ENCODE data around the gene SEMA4A.
A peak's percentile ranks its signal among the peaks of the same experiment; 100 is the strongest.
"Not testable (repeated sequence)": the region's sequence is repeated elsewhere in the genome, so short reads cannot be mapped to it uniquely, and the experiment has no call there.

Gene SEMA4A

DNA sequence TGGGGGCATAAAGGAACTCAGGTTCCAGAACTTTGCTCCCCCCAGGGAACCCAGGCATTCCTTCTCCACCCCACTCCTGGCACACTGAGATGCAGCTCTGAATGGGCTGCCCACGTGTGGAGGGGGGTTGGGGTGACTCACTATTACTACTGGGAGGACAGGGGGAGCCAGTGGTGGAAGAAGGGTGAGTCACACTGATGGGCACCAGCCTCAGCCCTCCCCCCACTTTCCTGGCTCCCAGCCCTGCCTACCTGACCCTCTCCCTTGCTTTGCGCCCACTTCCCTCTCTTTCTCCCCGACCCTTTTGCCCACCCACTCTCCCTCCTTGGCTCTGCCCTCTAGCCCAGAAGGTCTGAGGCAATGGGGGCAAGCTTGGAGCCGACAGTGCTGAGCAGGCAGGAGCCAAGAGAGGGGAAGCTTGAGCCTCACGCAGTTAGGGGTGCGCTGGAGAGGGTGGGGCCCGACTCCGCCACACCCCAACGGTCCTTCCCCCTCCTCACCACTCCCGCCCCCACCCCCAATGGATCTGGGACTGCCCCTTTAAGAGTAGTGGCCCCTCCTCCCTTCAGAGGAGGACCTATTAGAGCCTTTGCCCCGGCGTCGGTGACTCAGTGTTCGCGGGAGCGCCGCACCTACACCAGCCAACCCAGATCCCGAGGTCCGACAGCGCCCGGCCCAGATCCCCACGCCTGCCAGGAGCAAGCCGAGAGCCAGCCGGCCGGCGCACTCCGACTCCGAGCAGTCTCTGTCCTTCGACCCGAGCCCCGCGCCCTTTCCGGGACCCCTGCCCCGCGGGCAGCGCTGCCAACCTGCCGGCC lies 39.1 kb upstream of the SEMA4A start, which contains the start of gene LMNA:
Gene LMNA, plus strand, starts transcription at position 611 of the 818 bp plus-strand sequence. CDS start 208 bp downstream, outside the sequence.
- H3K27me3 ChIP-seq: peaks cover 91% of the 10 kb centered on the region
- peaks cover 15 to 21% of the 10 kb centered on the region in 2 experiments for H3K4me1 ChIP-seq (ENCODE audit: control insufficient read depth in 1 of 2, insufficient read depth in 1 of 2, low read depth in 1 of 2, low read length in 1 of 2)
- TF ChIP-seq, protein P1, sequence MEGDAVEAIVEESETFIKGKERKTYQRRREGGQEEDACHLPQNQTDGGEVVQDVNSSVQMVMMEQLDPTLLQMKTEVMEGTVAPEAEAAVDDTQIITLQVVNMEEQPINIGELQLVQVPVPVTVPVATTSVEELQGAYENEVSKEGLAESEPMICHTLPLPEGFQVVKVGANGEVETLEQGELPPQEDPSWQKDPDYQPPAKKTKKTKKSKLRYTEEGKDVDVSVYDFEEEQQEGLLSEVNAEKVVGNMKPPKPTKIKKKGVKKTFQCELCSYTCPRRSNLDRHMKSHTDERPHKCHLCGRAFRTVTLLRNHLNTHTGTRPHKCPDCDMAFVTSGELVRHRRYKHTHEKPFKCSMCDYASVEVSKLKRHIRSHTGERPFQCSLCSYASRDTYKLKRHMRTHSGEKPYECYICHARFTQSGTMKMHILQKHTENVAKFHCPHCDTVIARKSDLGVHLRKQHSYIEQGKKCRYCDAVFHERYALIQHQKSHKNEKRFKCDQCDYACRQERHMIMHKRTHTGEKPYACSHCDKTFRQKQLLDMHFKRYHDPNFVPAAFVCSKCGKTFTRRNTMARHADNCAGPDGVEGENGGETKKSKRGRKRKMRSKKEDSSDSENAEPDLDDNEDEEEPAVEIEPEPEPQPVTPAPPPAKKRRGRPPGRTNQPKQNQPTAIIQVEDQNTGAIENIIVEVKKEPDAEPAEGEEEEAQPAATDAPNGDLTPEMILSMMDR (IDR thresholded peaks at IDR 0.05): no peak
- H3K27ac ChIP-seq: no peak within 1 kb of the TSS
- no peaks in the 10 kb centered on the region for H3K9me3 ChIP-seq
- H3K36me3 ChIP-seq: no peaks in the 10 kb centered on the region
- peak within 1 kb of the TSS in 1 of 2 experiments; percentile 10 for H3K4me3 ChIP-seq (ENCODE audit: low read depth in 1 of 2, low read length in 1 of 2)

DNA sequence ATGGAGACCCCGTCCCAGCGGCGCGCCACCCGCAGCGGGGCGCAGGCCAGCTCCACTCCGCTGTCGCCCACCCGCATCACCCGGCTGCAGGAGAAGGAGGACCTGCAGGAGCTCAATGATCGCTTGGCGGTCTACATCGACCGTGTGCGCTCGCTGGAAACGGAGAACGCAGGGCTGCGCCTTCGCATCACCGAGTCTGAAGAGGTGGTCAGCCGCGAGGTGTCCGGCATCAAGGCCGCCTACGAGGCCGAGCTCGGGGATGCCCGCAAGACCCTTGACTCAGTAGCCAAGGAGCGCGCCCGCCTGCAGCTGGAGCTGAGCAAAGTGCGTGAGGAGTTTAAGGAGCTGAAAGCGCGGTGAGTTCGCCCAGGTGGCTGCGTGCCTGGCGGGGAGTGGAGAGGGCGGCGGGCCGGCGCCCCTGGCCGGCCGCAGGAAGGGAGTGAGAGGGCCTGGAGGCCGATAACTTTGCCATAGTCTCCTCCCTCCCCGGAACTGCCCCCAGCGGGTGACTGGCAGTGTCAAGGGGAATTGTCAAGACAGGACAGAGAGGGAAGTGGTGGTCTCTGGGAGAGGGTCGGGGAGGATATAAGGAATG lies 38.4 kb upstream of the SEMA4A start:
- peaks cover 15 to 21% of the 10 kb centered on the region in 2 experiments for H3K4me1 ChIP-seq (ENCODE audit: control insufficient read depth in 1 of 2, insufficient read depth in 1 of 2, low read depth in 1 of 2, low read length in 1 of 2)
- H3K36me3 ChIP-seq: no peaks in the 10 kb centered on the region
- peaks cover 86% of the 10 kb centered on the region for H3K27me3 ChIP-seq
- TF ChIP-seq, protein P1 (IDR thresholded peaks at IDR 0.05): no peak
- no peaks in the 10 kb centered on the region for H3K9me3 ChIP-seq
- no peak overlapping the region for H3K27ac ChIP-seq
- H3K4me3 ChIP-seq (ENCODE audit: low read depth in 1 of 2, low read length in 1 of 2): peak overlapping the region in 1 of 2 experiments; percentile 10

DNA sequence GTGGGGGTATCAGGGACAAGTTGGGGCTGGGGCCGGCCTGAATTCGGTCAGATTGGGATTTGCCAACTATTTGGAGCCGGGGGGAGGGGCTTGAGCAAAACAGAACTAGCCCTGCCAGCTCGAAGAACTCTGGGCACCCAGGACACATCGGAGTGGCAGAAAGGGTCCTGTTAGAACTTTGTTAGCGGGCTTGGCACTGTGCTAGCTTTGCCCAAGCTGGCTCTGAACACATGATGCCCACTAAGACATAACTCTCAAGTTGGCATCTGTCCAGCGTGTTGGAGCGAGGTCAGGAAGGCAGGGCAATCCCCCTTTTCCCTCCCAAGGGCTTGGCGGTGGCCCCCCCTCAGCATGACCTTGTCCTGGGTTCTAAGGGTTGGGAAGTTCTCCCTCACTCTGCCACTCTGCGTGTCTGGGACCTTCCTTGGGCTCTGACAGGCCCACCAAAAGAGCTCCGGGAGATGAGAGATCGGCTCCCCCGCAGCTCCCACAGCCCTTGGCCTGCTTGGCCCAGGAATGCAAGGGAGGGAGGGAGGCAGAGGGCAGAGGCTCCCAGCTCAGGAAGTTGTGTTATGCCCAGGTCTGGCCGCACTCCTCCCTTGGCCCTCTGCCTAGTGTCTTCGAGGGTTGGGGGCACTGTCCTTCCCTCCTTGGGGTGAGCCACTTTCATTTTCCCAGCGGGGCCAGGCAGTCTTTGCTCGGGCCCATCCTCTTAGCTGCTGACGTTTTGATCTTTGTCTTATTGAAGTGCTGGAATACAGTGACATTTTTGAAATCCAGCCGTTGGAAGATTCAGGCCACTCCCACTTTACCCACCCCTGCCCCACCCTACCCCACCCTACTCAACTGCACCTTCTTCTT lies 37.6 kb upstream of the SEMA4A start:
- H3K4me3 ChIP-seq (ENCODE audit: low read depth in 1 of 2, low read length in 1 of 2): peak overlapping the region in 1 of 2 experiments; percentile 10
- peaks cover 15 to 21% of the 10 kb centered on the region in 2 experiments for H3K4me1 ChIP-seq (ENCODE audit: control insufficient read depth in 1 of 2, insufficient read depth in 1 of 2, low read depth in 1 of 2, low read length in 1 of 2)
- no peaks in the 10 kb centered on the region for H3K36me3 ChIP-seq
- TF ChIP-seq, protein P1 (IDR thresholded peaks at IDR 0.05): no peak
- peaks cover 86% of the 10 kb centered on the region for H3K27me3 ChIP-seq
- no peak overlapping the region for H3K27ac ChIP-seq
- no peaks in the 10 kb centered on the region for H3K9me3 ChIP-seq

GRCh38 chr1:156116731-156117130 lies 36.7 kb upstream of the SEMA4A start:
- Histone ChIP-seq H3K4me1 (ENCODE audit: control insufficient read depth in 1 of 2, insufficient read depth in 1 of 2, low read depth in 1 of 2, low read length in 1 of 2) (peaks cover 15 to 21% of the 10 kb centered on the region in 2 experiments), H3K27me3 (peaks cover 83% of the 10 kb centered on the region)
- H3K27ac ChIP-seq; H3K36me3 ChIP-seq; H3K4me3 ChIP-seq (ENCODE audit: low read depth in 1 of 2, low read length in 1 of 2); H3K9me3 ChIP-seq: not testable (repeated sequence)

DNA sequence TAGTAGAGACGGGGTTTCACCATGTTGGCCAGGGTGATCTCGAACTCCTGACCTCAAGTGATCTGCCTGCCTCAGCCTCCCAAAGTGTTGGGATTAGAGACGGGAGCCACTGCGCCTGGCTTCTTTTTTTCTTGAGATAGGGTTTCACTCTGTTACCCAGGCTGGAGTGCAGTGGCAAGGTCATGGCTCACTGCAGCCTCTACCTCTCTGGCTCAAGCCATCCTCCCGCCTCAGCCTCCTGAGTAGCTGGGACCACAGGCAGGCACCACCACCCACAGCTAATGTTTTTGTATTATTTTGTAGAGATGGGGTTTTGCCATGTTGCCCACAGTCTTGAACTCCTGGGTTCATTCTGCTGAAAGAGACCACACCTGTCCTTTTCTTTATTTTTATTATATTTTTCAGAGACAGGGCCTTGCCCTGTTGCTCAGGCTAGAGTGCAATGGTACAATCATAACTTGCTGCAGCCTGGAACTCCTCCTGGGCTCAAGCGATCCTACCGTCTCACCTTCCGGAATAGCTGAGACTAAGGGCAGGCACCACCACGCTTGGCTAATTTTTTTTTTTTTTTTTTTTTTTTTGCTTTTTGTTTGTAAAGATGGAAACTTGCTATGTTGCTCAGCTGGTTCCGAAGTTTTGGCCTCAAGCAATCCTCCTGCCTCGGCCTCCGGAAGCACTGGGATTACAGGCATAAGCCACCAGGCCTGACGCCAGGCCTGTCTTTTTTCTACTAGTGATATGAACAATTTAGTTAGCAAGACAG lies 35.8 kb upstream of the SEMA4A start:
- H3K9me3 ChIP-seq: no peaks in the 10 kb centered on the region
- no peak overlapping the region for H3K4me3 ChIP-seq (ENCODE audit: low read depth in 1 of 2, low read length in 1 of 2)
- H3K36me3 ChIP-seq: no peaks in the 10 kb centered on the region
- peaks cover 15 to 21% of the 10 kb centered on the region in 2 experiments for H3K4me1 ChIP-seq (ENCODE audit: control insufficient read depth in 1 of 2, insufficient read depth in 1 of 2, low read depth in 1 of 2, low read length in 1 of 2)
- peaks cover 83% of the 10 kb centered on the region for H3K27me3 ChIP-seq
- TF ChIP-seq, protein P1 (IDR thresholded peaks at IDR 0.05): no peak
- H3K27ac ChIP-seq: no peak overlapping the region
